ENCODE measurements around the gene TAOK1.
"Not testable (repeated sequence)": the region's sequence is repeated elsewhere in the genome, so short reads cannot be mapped to it uniquely, and the experiment has no call there.

TAOK1 gene

DNA sequence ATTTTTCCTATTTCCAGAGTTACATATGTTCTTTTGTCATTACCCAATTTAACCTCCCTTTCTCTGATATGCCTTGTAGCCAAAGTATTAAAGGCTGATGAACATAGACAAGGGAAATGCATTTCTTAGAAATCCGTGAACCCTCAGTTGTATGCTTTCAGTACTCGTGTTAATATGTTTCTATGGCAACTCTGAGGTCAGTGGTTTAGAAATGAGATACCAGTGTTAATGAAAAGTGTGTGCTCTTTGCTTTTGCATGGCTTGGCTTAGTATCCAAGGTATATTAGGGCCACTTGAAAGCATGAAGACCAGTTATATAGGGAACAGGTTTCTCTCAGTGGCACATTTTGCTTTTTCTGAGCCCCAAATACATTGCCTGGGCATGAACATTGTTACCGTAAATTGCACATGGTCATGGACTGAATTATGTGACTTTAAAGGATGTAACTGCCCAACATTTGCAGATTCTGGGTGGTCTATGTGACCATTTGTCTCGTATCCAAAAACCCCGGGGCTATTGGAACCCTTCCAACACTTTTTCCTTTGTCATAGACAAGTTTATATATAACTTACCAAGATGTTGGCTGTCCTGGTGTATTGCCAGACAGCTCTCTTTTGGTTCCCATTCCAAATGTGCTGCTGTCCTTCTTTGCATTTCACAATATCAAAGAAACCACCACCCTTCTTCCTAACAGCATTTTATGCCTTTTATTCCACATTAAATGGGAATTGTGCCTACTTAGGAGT, 159.2 kb downstream of the TAOK1 start:
- no peak for DNase-seq (ENCODE audit: low spot score)

DNA sequence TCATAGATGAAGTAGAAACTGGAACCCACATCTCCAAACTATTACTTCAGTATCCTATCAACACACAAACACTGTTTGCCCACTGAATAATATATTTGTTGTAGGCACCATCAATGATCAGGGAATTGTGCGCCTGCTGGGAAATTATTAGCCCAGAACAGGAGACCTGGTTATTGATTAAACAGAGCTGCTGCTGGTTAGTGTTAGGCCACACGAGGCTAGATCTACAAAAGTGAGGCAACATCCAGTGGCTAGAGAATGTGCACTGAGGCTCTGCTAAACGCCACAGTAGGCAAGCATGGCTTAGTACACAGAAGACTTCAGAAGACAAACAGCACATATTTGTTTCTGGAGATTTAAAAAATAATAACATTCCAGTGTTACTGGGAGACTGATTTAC, 165.7 kb downstream of the TAOK1 start:
- DNase-seq (ENCODE audit: low spot score) = no peak

DNA sequence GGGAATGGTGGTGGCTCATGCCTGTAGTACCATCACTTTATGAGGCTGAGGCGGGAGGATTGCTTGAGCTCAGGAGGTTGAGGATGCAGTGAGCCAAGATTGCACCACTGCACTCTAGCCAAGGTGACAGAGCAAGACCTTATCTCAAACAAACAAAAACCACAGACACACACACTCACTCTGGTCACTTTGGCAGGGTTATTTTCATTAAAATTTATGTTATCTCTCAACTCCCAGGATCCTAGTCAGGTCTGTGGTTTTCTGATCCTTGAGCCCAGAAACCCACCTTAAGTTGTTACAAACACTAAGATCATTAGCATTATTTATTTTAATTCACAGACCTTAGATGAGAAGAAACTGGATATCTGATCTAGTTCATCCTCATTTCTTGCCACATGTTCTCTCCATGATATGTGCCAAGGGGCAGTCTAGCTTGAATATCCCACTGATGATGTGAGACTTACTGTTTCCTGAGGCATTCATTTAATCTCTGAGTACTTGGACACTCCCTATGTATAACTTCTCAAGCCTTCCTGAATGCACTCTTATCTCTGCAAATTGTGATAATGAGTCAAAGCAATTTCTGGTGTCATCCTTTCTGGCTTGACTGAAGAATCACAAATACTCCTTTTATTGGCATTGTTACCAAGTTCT, 167.0 kb downstream of the TAOK1 start:
- DNase-seq (ENCODE audit: low spot score) = no peak

GRCh38 chr17:29557739-29558116, 167.6 kb downstream of the TAOK1 start:
- DNase-seq (ENCODE audit: low spot score) = no peak

DNA sequence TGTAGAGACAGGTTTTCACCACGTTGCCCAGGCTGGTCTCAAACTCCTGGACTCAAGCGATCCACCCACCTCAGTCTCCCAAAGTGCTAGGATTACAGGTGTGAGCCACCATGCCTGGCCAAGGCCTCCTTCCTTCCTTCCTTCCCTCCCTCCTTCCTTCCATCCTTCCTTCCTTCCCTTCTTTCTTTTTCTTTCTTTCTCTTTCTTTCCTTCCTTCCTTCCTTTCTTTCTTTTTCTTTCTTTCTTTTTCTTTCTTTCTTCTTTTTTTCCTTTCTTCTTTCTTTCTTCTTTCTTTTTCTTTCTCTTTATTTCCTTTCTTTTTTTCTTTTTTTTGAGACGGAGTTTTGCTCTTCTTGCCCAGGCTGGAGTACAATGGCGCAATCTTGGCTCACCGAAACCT, 168.0 kb downstream of the TAOK1 start:
- not testable (repeated sequence) for DNase-seq (ENCODE audit: low spot score)

GRCh38 chr17:29559640-29560039, 169.5 kb downstream of the TAOK1 start:
- no peak for DNase-seq (ENCODE audit: low spot score)

DNA sequence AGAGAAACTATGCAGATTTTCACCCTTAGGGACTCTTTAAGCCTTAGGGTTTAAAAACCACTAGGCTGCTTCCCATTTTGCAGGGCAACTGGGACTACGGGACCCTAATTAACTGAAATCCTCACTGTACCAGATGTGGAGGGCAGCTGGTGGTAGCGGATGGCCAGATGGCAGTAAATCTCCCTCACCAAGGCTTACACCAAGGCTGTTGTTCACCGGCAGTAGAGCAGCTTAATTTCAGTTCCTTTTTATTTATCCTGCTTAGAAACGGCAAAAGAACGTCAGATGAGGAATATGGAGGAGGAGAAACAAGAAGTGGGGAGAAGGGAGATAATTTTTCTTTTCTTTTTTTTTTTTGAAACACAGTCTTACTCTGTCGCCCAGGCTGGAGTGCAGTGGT, 170.2 kb downstream of the TAOK1 start:
- DNase-seq (ENCODE audit: low spot score) = no peak

DNA sequence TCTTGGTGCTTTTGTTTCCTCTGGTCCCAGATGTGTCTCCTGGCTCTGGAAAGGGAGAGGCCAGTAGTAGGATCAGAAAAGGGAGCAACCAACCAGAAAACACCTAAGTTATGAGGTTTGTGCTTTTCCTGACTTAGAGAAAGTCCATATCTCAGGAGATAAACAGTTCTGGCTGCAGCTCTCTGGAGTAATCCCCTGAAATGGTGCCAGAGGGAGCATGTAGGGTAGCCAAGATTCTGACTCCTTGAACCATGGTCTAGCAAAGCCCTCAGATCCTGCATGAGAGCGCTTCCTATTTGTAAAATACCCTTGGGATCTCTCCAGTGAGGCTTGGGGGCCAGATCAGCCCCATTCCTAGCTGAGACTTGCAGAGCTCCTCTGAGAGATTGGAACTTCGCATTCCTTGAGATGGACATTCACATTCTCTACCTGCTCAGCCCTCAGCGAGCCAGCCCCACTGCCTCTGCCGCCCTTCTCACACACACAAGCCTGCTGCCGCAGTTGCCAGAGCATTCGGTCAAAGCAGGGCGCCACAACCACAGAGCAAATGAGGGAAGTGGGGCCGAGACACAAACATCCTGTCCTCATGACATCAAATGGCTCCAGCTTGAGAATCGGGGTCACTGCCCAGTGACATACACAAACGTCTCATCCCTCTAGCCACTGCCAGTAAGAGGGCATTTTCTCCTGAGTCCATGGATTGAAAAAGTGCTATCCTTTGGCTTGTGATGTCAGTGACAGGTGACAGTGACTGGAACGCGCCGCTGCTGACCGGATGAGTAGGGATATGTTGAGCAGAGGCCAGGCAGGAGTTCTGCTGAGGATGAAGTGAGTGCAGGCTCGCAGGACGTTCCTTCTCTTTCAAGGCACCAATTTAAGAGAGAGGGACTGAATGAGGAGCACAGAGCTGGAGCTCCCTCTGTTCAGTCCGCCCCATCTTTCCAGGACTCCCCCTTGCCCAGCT, 171.7 kb downstream of the TAOK1 start:
- no peak for DNase-seq (ENCODE audit: low spot score)

- no peak for DNase-seq (ENCODE audit: low spot score)
These were observed 172.5 kb downstream of the TAOK1 start for GRCh38 chr17:29562615-29563014.

- no peak for DNase-seq (ENCODE audit: low spot score)
These were observed 173.7 kb downstream of the TAOK1 start for GRCh38 chr17:29563816-29564215.

GRCh38 chr17:29565643-29566472, 175.7 kb downstream of the TAOK1 start:
- no peak for DNase-seq (ENCODE audit: low spot score)

GRCh38 chr17:29566473-29567303, 176.5 kb downstream of the TAOK1 start, which contains the start of gene ABHD15:
TSS of gene ABHD15 (minus strand) at chr17:29567037. CDS start at chr17:29566966, 71 bp downstream.
- DNase-seq (ENCODE audit: low spot score) = peak; percentile 81

DNA sequence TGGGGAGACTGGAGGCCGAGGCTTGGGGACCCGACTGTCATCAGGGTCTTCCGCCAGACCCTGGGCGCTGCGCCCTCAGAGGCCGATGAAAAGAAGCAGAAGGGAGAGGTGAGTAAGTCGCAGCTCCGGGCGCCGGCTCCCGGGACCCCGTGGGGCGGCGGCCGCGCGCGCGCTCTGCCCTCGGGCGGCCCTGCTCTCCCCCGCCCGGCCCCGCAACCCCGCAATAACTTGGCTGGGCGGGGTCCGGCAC, 177.1 kb downstream of the TAOK1 start:
- no peak for DNase-seq (ENCODE audit: low spot score)

DNA sequence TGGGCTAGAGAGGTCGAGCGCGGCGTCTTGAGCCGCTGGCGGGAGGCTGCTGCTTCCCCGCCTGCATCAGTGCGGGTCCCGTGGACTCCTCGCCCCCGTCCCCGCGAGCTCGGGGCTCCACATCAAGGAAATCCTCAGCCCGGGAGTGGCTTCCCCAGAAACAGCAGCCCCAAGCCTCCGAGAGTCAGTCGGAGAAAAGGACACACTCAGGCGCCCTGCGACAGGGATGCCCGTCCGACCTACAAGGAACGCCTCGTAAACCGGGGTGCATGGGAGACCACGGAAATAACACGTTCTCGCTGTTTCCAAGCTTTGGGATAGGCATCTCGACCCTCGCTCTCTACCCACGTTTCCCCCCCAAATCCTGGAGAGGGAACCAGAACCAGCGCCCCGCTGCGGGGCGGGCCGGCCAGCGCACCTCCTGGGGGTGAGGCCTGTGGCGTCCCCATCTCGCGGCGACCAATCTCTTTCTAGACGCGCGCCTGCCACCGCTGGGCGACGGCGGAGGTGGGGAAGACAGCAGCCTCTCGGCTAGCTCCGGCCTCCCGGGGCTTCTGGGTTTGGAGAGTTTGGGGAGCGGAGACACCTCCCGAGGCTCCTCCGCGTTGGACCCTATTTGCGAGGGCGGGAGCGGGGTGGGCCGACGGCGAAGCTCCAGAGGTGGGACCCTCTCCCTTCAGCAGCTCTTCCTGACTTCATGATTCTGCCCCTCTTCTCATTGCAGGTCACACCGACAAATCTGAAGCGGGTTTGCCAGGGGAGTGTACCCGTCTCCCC, 177.6 kb downstream of the TAOK1 start:
- DNase-seq (ENCODE audit: low spot score) = peak; percentile 85

GRCh38 chr17:29568331-29569244, 178.4 kb downstream of the TAOK1 start, which contains the start of gene TP53I13:
TSS of gene TP53I13 (plus strand) at chr17:29568701. CDS start at chr17:29568759, 58 bp downstream.
- DNase-seq (ENCODE audit: low spot score) = peak; percentile 84

DNA sequence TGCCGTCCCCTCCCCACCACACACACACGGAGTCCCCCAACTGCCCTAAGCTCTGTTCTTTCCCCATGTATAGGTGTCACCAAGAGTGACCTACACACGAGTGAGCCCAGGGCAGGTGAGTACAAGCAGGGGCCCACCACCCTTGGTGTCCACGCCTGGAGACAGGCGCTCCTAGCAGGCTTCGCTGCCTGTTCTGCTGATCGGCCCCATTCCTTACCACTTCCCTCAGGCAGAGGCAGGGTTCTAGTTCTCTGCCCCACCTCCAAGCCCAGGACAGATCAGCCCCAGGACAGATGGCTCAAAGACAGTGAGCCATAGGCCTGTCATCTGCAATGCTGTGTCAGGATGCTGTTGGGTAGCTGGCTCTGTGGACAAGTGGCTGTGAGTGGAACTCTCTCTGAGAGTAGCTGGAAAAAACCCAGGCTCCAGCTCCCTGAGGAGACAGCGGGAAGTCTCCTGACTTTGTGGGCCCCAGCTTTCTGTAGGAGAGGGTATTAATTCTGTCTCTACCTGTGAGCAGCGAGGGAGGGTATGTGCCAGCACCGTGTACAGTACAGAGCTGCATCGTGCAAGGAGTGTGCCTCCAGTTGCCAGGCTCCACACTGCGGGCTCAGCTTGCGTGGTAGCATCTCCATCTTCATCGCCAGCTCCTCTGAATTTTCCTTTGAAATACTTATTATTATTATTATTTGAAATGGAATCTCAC, 179.2 kb downstream of the TAOK1 start:
- peak; percentile 66 for DNase-seq (ENCODE audit: low spot score)

GRCh38 chr17:29570521-29570920, 180.4 kb downstream of the TAOK1 start:
- no peak for DNase-seq (ENCODE audit: low spot score)

GRCh38 chr17:29571486-29571882, 181.3 kb downstream of the TAOK1 start:
- no peak for DNase-seq (ENCODE audit: low spot score)
